Spleen (tissue), 7 donors: Measurements from ENCODE around the gene MRO.
"Not testable (repeated sequence)": the region's sequence is repeated elsewhere in the genome, so short reads cannot be mapped to it uniquely, and the experiment has no call there.

Experiments used
- CTCF ChIP-seq, 11 experiments: fragments of 200-600 bp in 7 of 11; fragments of 450-650 bp in 4 of 11; sonication (generic) in 4 of 11; IDR thresholded peaks in 8 of 11; conservative IDR thresholded peaks in 3 of 11; 1 replicate in 7 of 11; 2 replicates in 4 of 11; pipeline versions ENCODE4 v1.4.0 to v1.8.0; 2016 to 2021; ENCODE audit warnings: antibody characterized with exemption in 11 of 11, inconsistent platforms in 4 of 11, mild to moderate bottlenecking in 1 of 11
- POLR2A ChIP-seq, 3 donors: fragments of 450-650 bp; IDR thresholded peaks; one replicate each; pipeline ENCODE4 v1.5.1; 2017; ENCODE audit warnings: antibody characterized with exemption in 3 of 3, mild to moderate bottlenecking in 1 of 3
- donor health status: DM: no; HTN: no; CAD: no; lungs with moderate emphysema.
- donor health status: DM: no; HTN: no; CAD: no.
- donor health status: DM: no; HTN: no; CAD: no.

GRCh38 chr18:50833496-50833895, 13.7 kb upstream of the MRO start:
- not testable (repeated sequence) for TF ChIP-seq POLR2A (IDR thresholded peaks at IDR 0.05); CTCF (IDR thresholded peaks at IDR 0.05 in 8 of 11, conservative IDR thresholded peaks at IDR 0.05 in 3 of 11)
